SU-DHL-6 (cell line): Measurements from ENCODE around the gene ADCY3.

Experiments used
- EZH2phosphoT487 ChIP-seq: fragments of 200-600 bp; sonication (generic), shearing (Covaris generic); conservative IDR thresholded peaks from 2 replicates; pipeline ENCODE4 v1.6.1; 2018; ENCODE audit warnings: mild to moderate bottlenecking, antibody characterized with exemption, low read length, moderate library complexity, mixed read lengths
- TF ChIP-seq, protein P1 (sequence below): fragments of 200-600 bp; sonication (generic); IDR thresholded peaks from one replicate; pipeline ENCODE4 v1.5.1; 2017; ENCODE audit warnings: antibody characterized with exemption, mild to moderate bottlenecking, low read length, moderate library complexity; ENCODE audit not compliant: insufficient read depth, poor library complexity, severe bottlenecking

DNA sequence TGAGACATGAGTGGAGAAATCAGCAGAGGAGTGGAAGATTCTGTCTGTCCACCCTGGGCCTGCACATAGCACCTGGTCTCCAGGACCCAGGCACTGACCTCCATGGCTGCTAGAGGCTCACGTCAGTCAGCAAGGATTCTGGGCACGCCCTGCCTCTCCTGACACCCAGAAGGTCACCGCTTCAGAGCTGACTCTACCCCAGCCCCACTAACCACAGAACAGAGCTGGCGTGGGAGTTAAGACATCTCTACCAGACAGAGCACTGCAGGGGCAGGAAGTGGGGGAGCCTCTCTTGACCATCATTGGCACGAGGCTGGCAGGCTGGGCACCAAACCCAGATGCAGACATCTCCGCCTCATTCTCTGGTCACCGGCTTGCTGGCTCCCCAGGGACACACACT lies 3.0 kb downstream of the ADCY3 start:
- TF ChIP-seq, protein P1, sequence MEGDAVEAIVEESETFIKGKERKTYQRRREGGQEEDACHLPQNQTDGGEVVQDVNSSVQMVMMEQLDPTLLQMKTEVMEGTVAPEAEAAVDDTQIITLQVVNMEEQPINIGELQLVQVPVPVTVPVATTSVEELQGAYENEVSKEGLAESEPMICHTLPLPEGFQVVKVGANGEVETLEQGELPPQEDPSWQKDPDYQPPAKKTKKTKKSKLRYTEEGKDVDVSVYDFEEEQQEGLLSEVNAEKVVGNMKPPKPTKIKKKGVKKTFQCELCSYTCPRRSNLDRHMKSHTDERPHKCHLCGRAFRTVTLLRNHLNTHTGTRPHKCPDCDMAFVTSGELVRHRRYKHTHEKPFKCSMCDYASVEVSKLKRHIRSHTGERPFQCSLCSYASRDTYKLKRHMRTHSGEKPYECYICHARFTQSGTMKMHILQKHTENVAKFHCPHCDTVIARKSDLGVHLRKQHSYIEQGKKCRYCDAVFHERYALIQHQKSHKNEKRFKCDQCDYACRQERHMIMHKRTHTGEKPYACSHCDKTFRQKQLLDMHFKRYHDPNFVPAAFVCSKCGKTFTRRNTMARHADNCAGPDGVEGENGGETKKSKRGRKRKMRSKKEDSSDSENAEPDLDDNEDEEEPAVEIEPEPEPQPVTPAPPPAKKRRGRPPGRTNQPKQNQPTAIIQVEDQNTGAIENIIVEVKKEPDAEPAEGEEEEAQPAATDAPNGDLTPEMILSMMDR = no peak
- TF ChIP-seq EZH2phosphoT487 = no peak
